ENCODE measurements around the gene EIPR1.

Gene EIPR1

GRCh38 chr2:3173031-3173430, 204.6 kb downstream of the EIPR1 start:
- Histone ChIP-seq H3K27ac (no peak overlapping the region), H3K36me3 (ENCODE audit: insufficient read depth, low read length) (no peaks in the 10 kb centered on the region), H3K9me3 (ENCODE audit: low read depth, low read length) (no peaks in the 10 kb centered on the region), H3K9ac (ENCODE audit: insufficient read length) (no peak overlapping the region), H3K4me3 (no peak overlapping the region)
- TF ChIP-seq POLR2AphosphoS5 (IDR thresholded peaks at IDR 0.05; ENCODE audit: borderline replicate concordance, low read depth, low read length) (no peak), FOXP2 (optimal IDR thresholded peaks at IDR 0.05; ENCODE audit: control extremely low read depth, extremely low read length, insufficient read depth) (no peak), EZH2 (IDR thresholded peaks at IDR 0.05) (no peak)
- DNase-seq (ENCODE audit: low read depth, low spot score) = no peak

GRCh38 chr2:3172265-3172935, 205.2 kb downstream of the EIPR1 start:
- H3K9ac ChIP-seq (ENCODE audit: insufficient read length) = no peak overlapping the region
- TF ChIP-seq FOXP2 (optimal IDR thresholded peaks at IDR 0.05; ENCODE audit: control extremely low read depth, extremely low read length, insufficient read depth) (no peak), POLR2AphosphoS5 (IDR thresholded peaks at IDR 0.05; ENCODE audit: borderline replicate concordance, low read depth, low read length) (no peak), EZH2 (IDR thresholded peaks at IDR 0.05) (no peak)
- no peak overlapping the region for H3K27ac ChIP-seq
- no peaks in the 10 kb centered on the region for H3K36me3 ChIP-seq (ENCODE audit: insufficient read depth, low read length)
- no peak for DNase-seq (ENCODE audit: low read depth, low spot score)
- no peaks in the 10 kb centered on the region for H3K9me3 ChIP-seq (ENCODE audit: low read depth, low read length)
- H3K4me3 ChIP-seq = no peak overlapping the region

- Histone ChIP-seq H3K4me3 (no peak overlapping the region), H3K36me3 (ENCODE audit: insufficient read depth, low read length) (no peaks in the 10 kb centered on the region), H3K9ac (ENCODE audit: insufficient read length) (no peak overlapping the region), H3K27ac (no peak overlapping the region), H3K9me3 (ENCODE audit: low read depth, low read length) (no peaks in the 10 kb centered on the region)
- no peak for DNase-seq (ENCODE audit: low read depth, low spot score)
- no peak for TF ChIP-seq POLR2AphosphoS5 (IDR thresholded peaks at IDR 0.05; ENCODE audit: borderline replicate concordance, low read depth, low read length)
- TF ChIP-seq FOXP2 (optimal IDR thresholded peaks at IDR 0.05; ENCODE audit: control extremely low read depth, extremely low read length, insufficient read depth) = no peak
- TF ChIP-seq EZH2 (IDR thresholded peaks at IDR 0.05) = no peak
Observed at GRCh38 chr2:3171564-3172264, 205.9 kb downstream of the EIPR1 start.

GRCh38 chr2:3170792-3171455, 206.7 kb downstream of the EIPR1 start:
- TF ChIP-seq FOXP2 (optimal IDR thresholded peaks at IDR 0.05; ENCODE audit: control extremely low read depth, extremely low read length, insufficient read depth) (no peak), EZH2 (IDR thresholded peaks at IDR 0.05) (no peak), POLR2AphosphoS5 (IDR thresholded peaks at IDR 0.05; ENCODE audit: borderline replicate concordance, low read depth, low read length) (no peak)
- Histone ChIP-seq H3K36me3 (ENCODE audit: insufficient read depth, low read length) (no peaks in the 10 kb centered on the region), H3K27ac (no peak overlapping the region), H3K9me3 (ENCODE audit: low read depth, low read length) (no peaks in the 10 kb centered on the region), H3K4me3 (no peak overlapping the region), H3K9ac (ENCODE audit: insufficient read length) (no peak overlapping the region)
- no peak for DNase-seq (ENCODE audit: low read depth, low spot score)

GRCh38 chr2:3169106-3169870, 208.3 kb downstream of the EIPR1 start:
- Histone ChIP-seq H3K36me3 (ENCODE audit: insufficient read depth, low read length) (no peaks in the 10 kb centered on the region), H3K9me3 (ENCODE audit: low read depth, low read length) (no peaks in the 10 kb centered on the region), H3K4me3 (no peak overlapping the region), H3K9ac (ENCODE audit: insufficient read length) (no peak overlapping the region), H3K27ac (no peak overlapping the region)
- no peak for DNase-seq (ENCODE audit: low read depth, low spot score)
- TF ChIP-seq POLR2AphosphoS5 (IDR thresholded peaks at IDR 0.05; ENCODE audit: borderline replicate concordance, low read depth, low read length) = no peak
- no peak for TF ChIP-seq EZH2 (IDR thresholded peaks at IDR 0.05)
- no peak for TF ChIP-seq FOXP2 (optimal IDR thresholded peaks at IDR 0.05; ENCODE audit: control extremely low read depth, extremely low read length, insufficient read depth)

GRCh38 chr2:3168230-3168891, 209.3 kb downstream of the EIPR1 start:
- Histone ChIP-seq H3K9me3 (ENCODE audit: low read depth, low read length) (no peaks in the 10 kb centered on the region), H3K9ac (ENCODE audit: insufficient read length) (no peak overlapping the region), H3K4me3 (no peak overlapping the region), H3K27ac (no peak overlapping the region), H3K36me3 (ENCODE audit: insufficient read depth, low read length) (no peaks in the 10 kb centered on the region)
- DNase-seq (ENCODE audit: low read depth, low spot score) = no peak
- no peak for TF ChIP-seq POLR2AphosphoS5 (IDR thresholded peaks at IDR 0.05; ENCODE audit: borderline replicate concordance, low read depth, low read length)
- no peak for TF ChIP-seq FOXP2 (optimal IDR thresholded peaks at IDR 0.05; ENCODE audit: control extremely low read depth, extremely low read length, insufficient read depth)
- TF ChIP-seq EZH2 (IDR thresholded peaks at IDR 0.05) = no peak

GRCh38 chr2:3163401-3163800, 214.2 kb downstream of the EIPR1 start:
- TF ChIP-seq FOXP2 (optimal IDR thresholded peaks at IDR 0.05; ENCODE audit: control extremely low read depth, extremely low read length, insufficient read depth) (no peak), POLR2AphosphoS5 (IDR thresholded peaks at IDR 0.05; ENCODE audit: borderline replicate concordance, low read depth, low read length) (no peak), EZH2 (IDR thresholded peaks at IDR 0.05) (no peak)
- no peak for DNase-seq (ENCODE audit: low read depth, low spot score)
- no peaks in the 10 kb centered on the region for H3K9me3 ChIP-seq (ENCODE audit: low read depth, low read length)
- H3K9ac ChIP-seq (ENCODE audit: insufficient read length) = no peak overlapping the region
- H3K27ac ChIP-seq = no peak overlapping the region
- no peak overlapping the region for H3K4me3 ChIP-seq
- H3K36me3 ChIP-seq (ENCODE audit: insufficient read depth, low read length) = no peaks in the 10 kb centered on the region

All from SK-N-MC (cell line).